Endothelial cell of umbilical vein (primary cell): ENCODE data around the gene HINT2. TPM values are rescaled to one million over a fixed set of nuclear protein-coding genes. Genes with fewer than 3 reads are reported as not detected.

Experiments used
- BruUV-seq: library from RNA; stranded (reverse); fragments of 400-500 nt; replicated peaks from 2 replicates; lab custom pipeline; 2021; lab: Mats Ljungman, UMichigan
- CTCF ChIA-PET: fragments of 300-600, 350-600 bp; sonication (Branson Sonifier 250); formaldehyde crosslinking; loops from one replicate; lab custom pipeline; 2021; ENCODE audit warnings: antibody characterized with exemption, inconsistent platforms; lab: Charles Lee
- POLR2A ChIA-PET: fragments of 300-600, 350-600 bp; sonication (Branson Sonifier 250); formaldehyde crosslinking; loops from one replicate; lab custom pipeline; 2021; ENCODE audit warnings: antibody characterized with exemption, inconsistent platforms; lab: Charles Lee
- DNase-seq: peaks from one replicate; pipeline ENCODE4 v3.0.0-alpha.2; 2011; ENCODE audit warnings: low read depth, low spot score
- FAIRE-seq: peaks from 2 replicates; lab custom pipeline; 2011; peaks lifted over from hg19 to GRCh38; lab: Jason Lieb, UNC
- H2AFZ ChIP-seq: 2 replicates; pipeline ENCODE4 v1.6.0; 2012; ENCODE audit warnings: low read depth, low read length, control low read depth, inconsistent platforms
- H3K27ac ChIP-seq: 2 replicates; pipeline ENCODE4 v1.5.1; 2011; ENCODE audit warnings: low read depth, mild to moderate bottlenecking, control low read depth, low read length, moderate library complexity; ENCODE audit not compliant: insufficient read depth
- H3K27me3 ChIP-seq, 2 experiments: 2 replicates each; pipeline versions ENCODE4 v1.6.0 to v1.6.1; 2011; ENCODE audit warnings: low read length in 2 of 2, mixed read lengths in 1 of 2; ENCODE audit not compliant: control insufficient read depth in 2 of 2, insufficient read depth in 2 of 2
- H3K36me3 ChIP-seq, 2 experiments: 2 replicates in 1 of 2; 3 replicates in 1 of 2; pipeline ENCODE4 v1.5.1; 2011; ENCODE audit warnings: low read length in 2 of 2, mild to moderate bottlenecking in 1 of 2, moderate library complexity in 1 of 2; ENCODE audit not compliant: control insufficient read depth in 2 of 2, insufficient read depth in 2 of 2; ENCODE audit errors: extremely low read depth in 1 of 2
- H3K4me1 ChIP-seq: 3 replicates; pipeline ENCODE4 v1.5.1; 2011; ENCODE audit warnings: mild to moderate bottlenecking, low read length; ENCODE audit not compliant: control insufficient read depth, insufficient read depth; ENCODE audit errors: extremely low read depth
- H3K4me2 ChIP-seq: 2 replicates; pipeline ENCODE4 v1.6.1; 2011; ENCODE audit warnings: low read length, control low read depth, mixed read lengths; ENCODE audit not compliant: insufficient read depth
- H3K4me3 ChIP-seq, 3 experiments: fragments of 200-600 bp in 1 of 3; sonication (generic), shearing (Covaris generic) in 1 of 3; replicated peaks in 1 of 3; 2 replicates each; pipeline ENCODE4 v1.5.1; 2011 to 2016; ENCODE audit warnings: control low read depth in 3 of 3, low read length in 3 of 3, mild to moderate bottlenecking in 2 of 3, inconsistent platforms in 1 of 3, low read depth in 1 of 3, moderate library complexity in 1 of 3; ENCODE audit not compliant: insufficient read depth in 1 of 3
- H3K79me2 ChIP-seq: 2 replicates; pipeline ENCODE4 v1.6.0; 2012; ENCODE audit warnings: low read length, inconsistent platforms; ENCODE audit not compliant: control insufficient read depth, insufficient read depth
- H3K9ac ChIP-seq: replicated peaks from 2 replicates; pipeline ENCODE3; 2011; ENCODE audit warnings: low read length, control low read depth; ENCODE audit not compliant: insufficient read depth; ENCODE audit errors: extremely low read depth
- H3K9me1 ChIP-seq: replicated peaks from 3 replicates; pipeline ENCODE4 v1.6.0; 2011; ENCODE audit warnings: mild to moderate bottlenecking, low read length; ENCODE audit not compliant: control insufficient read depth, insufficient read depth; ENCODE audit errors: extremely low read depth
- H3K9me3 ChIP-seq: replicated peaks from 2 replicates; pipeline ENCODE4 v1.5.1; 2012; ENCODE audit warnings: low read length, inconsistent platforms; ENCODE audit not compliant: control insufficient read depth, insufficient read depth
- H4K20me1 ChIP-seq: replicated peaks from 2 replicates; pipeline ENCODE3; 2011; ENCODE audit warnings: mild to moderate bottlenecking, low read length; ENCODE audit not compliant: control insufficient read depth, insufficient read depth; ENCODE audit errors: extremely low read depth
- EZH2 ChIP-seq: IDR thresholded peaks from 2 replicates; pipeline ENCODE4 v1.6.1; 2012; ENCODE audit warnings: borderline replicate concordance, low read depth, mild to moderate bottlenecking, moderate library complexity, low read length, inconsistent platforms; ENCODE audit not compliant: severe bottlenecking
- FOS ChIP-seq: IDR thresholded peaks from 2 replicates; pipeline ENCODE4 v1.6.1; 2011; ENCODE audit warnings: mild to moderate bottlenecking, low read length, moderate library complexity, borderline replicate concordance; ENCODE audit not compliant: insufficient read depth
- GATA2 ChIP-seq: IDR thresholded peaks from 2 replicates; pipeline ENCODE4 v1.7.0; 2011; ENCODE audit warnings: low read depth, mild to moderate bottlenecking, moderate library complexity, mixed read lengths, low read length; ENCODE audit not compliant: insufficient read length, insufficient read depth
- JUN ChIP-seq: IDR thresholded peaks from 2 replicates; pipeline ENCODE4 v1.6.1; 2011; ENCODE audit warnings: borderline replicate concordance, low read depth; ENCODE audit not compliant: insufficient read length, insufficient read depth
- MYC ChIP-seq: IDR thresholded peaks from one replicate; pipeline ENCODE4 v1.6.1; 2011; ENCODE audit warnings: mild to moderate bottlenecking, low read depth, low read length
- POLR2A ChIP-seq: IDR thresholded peaks from 2 replicates; pipeline ENCODE4 v1.6.1; 2012; ENCODE audit warnings: low read depth, mild to moderate bottlenecking, control low read depth, low read length
- POLR2AphosphoS5 ChIP-seq: IDR thresholded peaks from 2 replicates; pipeline ENCODE4 v1.6.1; 2012; ENCODE audit warnings: low read depth, mild to moderate bottlenecking, control low read depth, low read length, moderate library complexity; ENCODE audit not compliant: insufficient read depth
- dilution Hi-C: fragments of 300-500 bp; cut with MboI; formaldehyde crosslinking; loops from one replicate; pipeline ENCODE4 v1.15.0; 2019; ENCODE audit warnings: low sequenced_read_pairs; ENCODE audit not compliant: extremely low pct_ligation_motif_present
- intact Hi-C: fragments of 100-400 bp; cut with micrococcal nuclease; formaldehyde crosslinking; loops from one replicate; pipeline ENCODE4 v1.10.0; 2022
- polyA plus RNA-seq, 4 experiments: library from polyadenylated mRNA; depleted of rRNA in 3 of 4; stranded (reverse) in 3 of 4; unstranded in 1 of 4; fragments of >200 nt; gene quantifications; 2 replicates each; pipeline versions ENCODE4 v1.2.1 to v1.2.3, GENCODE V29; 2011 to 2012; ENCODE audit warnings: missing spikeins in 1 of 4
- total RNA-seq: library from RNA; stranded (reverse); gene quantifications from 2 replicates; pipeline ENCODE4 v1.2.3, GENCODE V29; 2021
- TF ChIP-seq, protein P1 (sequence below), 2 donors: IDR thresholded peaks; 1 replicate in 1 of 2; 2 replicates in 1 of 2; pipeline ENCODE4 v1.5.1; 2011; ENCODE audit warnings: low read length in 2 of 2, mild to moderate bottlenecking in 2 of 2, moderate library complexity in 2 of 2, control low read depth in 1 of 2, inconsistent platforms in 1 of 2, low read depth in 1 of 2; ENCODE audit not compliant: insufficient read depth in 1 of 2; ENCODE audit errors: extremely low read depth in 1 of 2
- TF ChIP-seq, protein P2 (sequence below): IDR thresholded peaks from 2 replicates; pipeline ENCODE4 v1.6.1; 2011; ENCODE audit not compliant: insufficient read depth, insufficient read length

Gene HINT2
- total and polyA plus RNA-seq, 2 donors (not counting 3 experiments of a cell fraction or from before 2014, with no cell fraction given) = 27.2 to 42.1 TPM

DNA sequence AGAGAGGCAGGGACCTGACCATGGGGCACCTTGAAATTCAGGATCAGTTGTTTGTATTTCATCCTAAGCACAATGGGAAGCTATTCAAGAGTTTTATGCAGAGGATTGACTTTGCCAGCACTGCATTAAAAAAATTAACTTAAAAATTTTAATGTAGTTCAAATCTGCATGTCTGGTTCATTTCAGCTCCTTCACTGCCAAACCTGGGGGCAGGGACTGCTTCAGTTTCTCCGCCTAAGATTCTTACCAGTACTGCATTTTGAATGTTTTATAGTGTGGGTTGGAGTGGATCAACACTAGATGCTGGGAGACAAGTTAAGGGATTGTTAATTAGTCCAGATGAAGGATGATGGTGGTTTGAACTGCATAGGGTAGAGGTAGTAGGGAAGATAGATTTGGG, 45.1 kb downstream of the HINT2 start:
- Histone ChIP-seq H2AFZ (no peak overlapping the region), H4K20me1 (no peaks in the 10 kb centered on the region), H3K4me1 (peaks cover 22% of the 10 kb centered on the region), H3K4me2 (no peak overlapping the region), H3K9ac (no peak overlapping the region), H3K4me3 (no peak overlapping the region), H3K9me3 (no peaks in the 10 kb centered on the region), H3K27me3 (no peaks in the 10 kb centered on the region), H3K9me1 (no peaks in the 10 kb centered on the region), H3K79me2 (no peaks in the 10 kb centered on the region), H3K27ac (no peak overlapping the region), H3K36me3 (no peaks in the 10 kb centered on the region)
- intact Hi-C loops = loop anchor here (2.0 kb wide), 1 partner anchor 13 kb away; no protein-coding TSS in a partner anchor
- FAIRE-seq (no peak), DNase-seq (no peak)
- TF ChIP-seq, protein P1, sequence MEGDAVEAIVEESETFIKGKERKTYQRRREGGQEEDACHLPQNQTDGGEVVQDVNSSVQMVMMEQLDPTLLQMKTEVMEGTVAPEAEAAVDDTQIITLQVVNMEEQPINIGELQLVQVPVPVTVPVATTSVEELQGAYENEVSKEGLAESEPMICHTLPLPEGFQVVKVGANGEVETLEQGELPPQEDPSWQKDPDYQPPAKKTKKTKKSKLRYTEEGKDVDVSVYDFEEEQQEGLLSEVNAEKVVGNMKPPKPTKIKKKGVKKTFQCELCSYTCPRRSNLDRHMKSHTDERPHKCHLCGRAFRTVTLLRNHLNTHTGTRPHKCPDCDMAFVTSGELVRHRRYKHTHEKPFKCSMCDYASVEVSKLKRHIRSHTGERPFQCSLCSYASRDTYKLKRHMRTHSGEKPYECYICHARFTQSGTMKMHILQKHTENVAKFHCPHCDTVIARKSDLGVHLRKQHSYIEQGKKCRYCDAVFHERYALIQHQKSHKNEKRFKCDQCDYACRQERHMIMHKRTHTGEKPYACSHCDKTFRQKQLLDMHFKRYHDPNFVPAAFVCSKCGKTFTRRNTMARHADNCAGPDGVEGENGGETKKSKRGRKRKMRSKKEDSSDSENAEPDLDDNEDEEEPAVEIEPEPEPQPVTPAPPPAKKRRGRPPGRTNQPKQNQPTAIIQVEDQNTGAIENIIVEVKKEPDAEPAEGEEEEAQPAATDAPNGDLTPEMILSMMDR (IDR thresholded peaks at IDR 0.05; ENCODE audit: extremely low read depth in 1 of 2, insufficient read depth in 1 of 2, low read depth in 1 of 2, low read length in 2 of 2) = no peak
- TF ChIP-seq GATA2 (no peak), EZH2 (no peak), POLR2A (no peak), FOS (no peak), JUN (no peak), MYC (no peak), POLR2AphosphoS5 (no peak)
- TF ChIP-seq, protein P2, sequence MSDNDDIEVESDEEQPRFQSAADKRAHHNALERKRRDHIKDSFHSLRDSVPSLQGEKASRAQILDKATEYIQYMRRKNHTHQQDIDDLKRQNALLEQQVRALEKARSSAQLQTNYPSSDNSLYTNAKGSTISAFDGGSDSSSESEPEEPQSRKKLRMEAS = no peak
- ChIA-PET CTCF (interaction anchor here (0.9 to 2.7 kb wide), 4 partner anchors 9 to 20 kb away, joined by 3 to 21 read pairs (median 4); partner anchors contain the start of gene MSMP), POLR2A (no interaction called here)
- no TSS peak for BruUV-seq
- dilution Hi-C loops = no loop called here
